ENCODE results near the gene LYSET. TPM values are rescaled to one million over a fixed set of nuclear protein-coding genes. Genes with fewer than 3 reads are reported as not detected.

Gene LYSET
- total and polyA plus RNA-seq, 12 donors, result 19.5 to 29.7 (median 24.8) TPM

DNA sequence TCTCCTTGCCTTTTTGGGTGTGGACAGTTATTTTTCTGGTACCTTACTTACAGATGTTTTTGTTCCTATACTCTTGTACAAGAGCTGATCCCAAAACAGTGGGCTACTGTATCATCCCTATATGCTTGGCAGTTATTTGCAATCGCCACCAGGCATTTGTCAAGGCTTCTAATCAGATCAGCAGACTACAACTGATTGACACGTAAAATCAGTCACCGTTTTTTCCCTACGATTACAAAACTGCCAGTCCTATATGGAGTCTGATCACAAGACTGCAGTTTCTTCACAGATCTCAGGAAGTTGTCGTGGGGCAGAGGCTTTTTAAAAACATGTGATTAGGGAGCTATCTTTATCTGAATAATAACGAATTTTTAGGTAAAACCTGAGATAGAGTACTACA is 1.3 kb downstream of the LYSET start:
- no peak for DNase-seq
- Histone ChIP-seq H3K27ac (peak overlapping the region in 3 of 10 donors; percentile 21 to 95 (median 93)), H3K36me3 (peaks cover 0 to 67% (median 21%) of the 10 kb centered on the region in 9 donors), H3K4me3 (peak overlapping the region in 1 of 10 donors; percentile 91), H3K9me3 (no peaks in the 10 kb centered on the region), H3K4me1 (peaks cover 0 to 40% (median 26%) of the 10 kb centered on the region in 9 donors), H3K27me3 (no peaks in the 10 kb centered on the region)
- no peak for TF ChIP-seq CTCF (IDR thresholded peaks at IDR 0.05)
- intact Hi-C loops (cut with DNase I), result no loop called here
- no peak for ATAC-seq
- 77 to 79% methylated on average over 6 of the region's 6 CpGs for WGBS, 2 donors

- intact Hi-C loops (cut with DNase I), result no loop called here
- Histone ChIP-seq H3K9me3 (no peaks in the 10 kb centered on the region), H3K4me1 (peaks cover 0 to 40% (median 26%) of the 10 kb centered on the region in 9 donors), H3K27ac (no peak overlapping the region), H3K4me3 (no peak overlapping the region), H3K27me3 (no peaks in the 10 kb centered on the region), H3K36me3 (peaks cover 0 to 64% (median 21%) of the 10 kb centered on the region in 9 donors)
- 95 to 98% methylated on average over 3 of the region's 3 CpGs for WGBS, 2 donors
- TF ChIP-seq CTCF (IDR thresholded peaks at IDR 0.05), result no peak
- DNase-seq (no peak), ATAC-seq (no peak)
These were observed 1.8 kb downstream of the LYSET start for GRCh38 chr14:93186956-93187355.

DNA sequence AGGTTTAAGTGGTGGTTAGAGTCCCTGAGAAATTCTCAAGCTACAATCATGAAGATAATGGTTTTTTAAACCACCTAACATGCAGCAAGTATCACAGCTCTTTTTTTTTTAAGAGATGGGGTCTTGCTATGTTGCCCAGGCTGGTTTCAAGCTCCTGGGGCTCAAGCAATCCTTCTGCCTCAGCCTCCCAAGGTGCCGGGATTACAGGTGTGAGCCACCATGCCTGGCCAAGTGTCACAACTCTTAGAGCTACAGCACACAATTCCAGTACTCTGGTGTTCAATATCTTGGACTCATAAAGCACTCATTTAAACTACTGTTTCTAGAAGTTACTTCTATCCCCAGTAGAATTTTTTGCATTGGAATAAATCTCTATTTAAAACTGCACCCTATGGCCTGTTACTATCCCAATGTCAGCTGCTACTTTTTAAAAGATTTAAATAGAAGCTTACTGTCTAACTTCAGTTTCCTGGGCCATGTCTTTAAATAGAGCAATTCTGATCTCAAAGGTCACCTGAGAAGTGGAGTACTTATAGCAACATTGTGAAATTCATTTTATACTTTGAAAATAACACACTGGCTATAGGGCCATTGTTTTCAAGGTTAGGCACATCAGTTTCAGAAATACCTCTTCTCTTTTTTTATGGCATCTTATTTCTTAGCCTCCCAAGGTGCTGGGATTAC is 10.3 kb downstream of the LYSET start:
- no peaks in the 10 kb centered on the region for H3K27me3 ChIP-seq
- H3K27ac ChIP-seq, result peak overlapping the region in 8 of 10 donors; percentile 1 to 69 (median 46)
- no peak overlapping the region for H3K4me3 ChIP-seq
- no peak for TF ChIP-seq CTCF (IDR thresholded peaks at IDR 0.05)
- no peaks in the 10 kb centered on the region for H3K9me3 ChIP-seq
- H3K4me1 ChIP-seq, result peaks cover 0 to 12% (median 0%) of the 10 kb centered on the region in 9 donors
- ATAC-seq, result peak in 6 of 8 donors; percentile 33 to 76 (median 70)
- 81 to 100% methylated on average over 1 of the region's 1 CpG for WGBS, 2 donors
- DNase-seq, result no peak
- H3K36me3 ChIP-seq, result peaks cover 0 to 25% (median 0%) of the 10 kb centered on the region in 9 donors
- intact Hi-C loops (cut with DNase I), result no loop called here

DNA sequence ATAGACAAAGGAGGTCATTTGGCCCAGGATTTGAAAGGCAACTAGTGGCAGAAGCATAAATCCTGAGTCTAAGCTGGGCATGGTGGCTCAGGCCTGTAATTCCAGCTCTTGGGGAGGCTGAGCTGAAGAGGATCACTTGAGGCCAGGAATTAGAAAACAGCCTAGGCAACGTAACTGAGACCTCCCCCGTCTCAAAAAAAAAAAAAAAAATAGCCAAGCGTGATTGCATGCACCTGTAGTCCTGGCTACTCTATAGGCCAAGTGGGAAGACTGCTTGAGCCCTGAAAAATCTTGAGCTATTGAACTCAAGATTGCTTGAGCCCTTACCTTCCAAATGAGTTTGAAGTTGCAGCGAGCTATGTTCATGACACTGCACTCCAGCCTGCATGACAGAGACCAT is 13.9 kb downstream of the LYSET start:
- WGBS, 2 donors, result 86 to 92% methylated on average over 4 of the region's 4 CpGs
- no peaks in the 10 kb centered on the region for H3K27me3 ChIP-seq
- H3K9me3 ChIP-seq, result no peaks in the 10 kb centered on the region
- no peak overlapping the region for H3K27ac ChIP-seq
- H3K4me1 ChIP-seq, result peaks cover 0 to 12% (median 0%) of the 10 kb centered on the region in 9 donors
- ATAC-seq (no peak), DNase-seq (no peak)
- H3K36me3 ChIP-seq, result peaks cover 0 to 16% (median 0%) of the 10 kb centered on the region in 9 donors
- intact Hi-C loops (cut with DNase I), result no loop called here
- TF ChIP-seq CTCF (IDR thresholded peaks at IDR 0.05), result no peak
- H3K4me3 ChIP-seq, result no peak overlapping the region

Data from heart right ventricle (tissue), 16 donors.